HepG2 (cell line): ENCODE results near the gene FGF14. TPM values are rescaled to one million over a fixed set of nuclear protein-coding genes. Genes with fewer than 3 reads are reported as not detected.
A peak's percentile ranks its signal among the peaks of the same experiment; 100 is the strongest.

Source experiments
- ATAC-seq: fragments of 200-7000 bp; cut with Tn5 transposase; 3 replicates; pipeline ENCODE4 v1.9.1; 2020; ENCODE audit warnings: mild to moderate bottlenecking, moderate library complexity
- BruUV-seq: library from RNA; stranded (reverse); fragments of 400-500 nt; replicated peaks from 2 replicates; lab custom pipeline; 2021; lab: Mats Ljungman, UMichigan
- CTCF ChIA-PET: fragments of 300-600 bp; formaldehyde crosslinking; extraction: SDS; loops from one replicate; lab custom pipeline; 2021; ENCODE audit warnings: low total read pairs, inconsistent platforms, low intra/inter-chr PET ratio; lab: Yijun Ruan, JAX
- POLR2A ChIA-PET: fragments of 350-600 bp; sonication (Branson Sonifier 250); formaldehyde crosslinking; loops from one replicate; lab custom pipeline; 2020; ENCODE audit warnings: antibody characterized with exemption, inconsistent platforms; lab: Yijun Ruan, JAX
- DNase-seq: peaks from one replicate; pipeline ENCODE4 v3.0.0-alpha.2; 2015; ENCODE audit warnings: low spot score
- FAIRE-seq: peaks from 3 replicates; lab custom pipeline; 2011; peaks lifted over from hg19 to GRCh38; lab: Jason Lieb, UNC
- H2AFZ ChIP-seq: one replicate; pipeline ENCODE4 v1.6.1; 2011; ENCODE audit warnings: low read length, inconsistent platforms
- H3K27ac ChIP-seq: fragments of 300-600 bp; 3 replicates; pipeline ENCODE4 v1.8.0; 2011; ENCODE audit warnings: mixed run types, mild to moderate bottlenecking, mixed read lengths, low read length, inconsistent platforms; ENCODE audit not compliant: insufficient read depth; ENCODE audit errors: extremely low read length
- H3K27me3 ChIP-seq, 2 experiments: fragments of 200-600 bp in 1 of 2; 2 replicates in 1 of 2; 3 replicates in 1 of 2; pipeline versions ENCODE4 v1.6.0 to v1.8.0; 2011; ENCODE audit warnings: low read length in 2 of 2, mild to moderate bottlenecking in 2 of 2, moderate library complexity in 2 of 2, inconsistent platforms in 1 of 2; ENCODE audit not compliant: insufficient read depth in 2 of 2, control insufficient read depth in 1 of 2
- H3K36me3 ChIP-seq, 2 experiments: fragments of 200-600 bp in 1 of 2; replicated peaks in 1 of 2; 2 replicates in 1 of 2; 3 replicates in 1 of 2; pipeline versions ENCODE4 v1.5.1 to v1.8.0; 2011; ENCODE audit warnings: low read length in 2 of 2, inconsistent platforms in 1 of 2; ENCODE audit not compliant: insufficient read depth in 2 of 2, control insufficient read depth in 1 of 2
- H3K4me1 ChIP-seq: 2 replicates; pipeline ENCODE4 v1.5.1; 2012; ENCODE audit warnings: low read length, inconsistent platforms; ENCODE audit not compliant: insufficient read depth
- H3K4me2 ChIP-seq: 2 replicates; pipeline ENCODE4 v1.6.0; 2011; ENCODE audit warnings: low read depth, low read length, inconsistent platforms
- H3K4me3 ChIP-seq, 3 experiments: fragments of 200-600 bp in 1 of 3; sonication (generic), shearing (Covaris generic) in 1 of 3; replicated peaks in 1 of 3; 2 replicates each; pipeline ENCODE4 v1.5.1; 2011 to 2016; ENCODE audit warnings: low read length in 3 of 3, inconsistent platforms in 2 of 3, low read depth in 2 of 3, mild to moderate bottlenecking in 2 of 3, control low read depth in 1 of 3, mixed read lengths in 1 of 3; ENCODE audit not compliant: insufficient read depth in 1 of 3
- H3K79me2 ChIP-seq: one replicate; pipeline ENCODE4 v1.6.1; 2011; ENCODE audit warnings: low read length, inconsistent platforms; ENCODE audit not compliant: insufficient read depth
- H3K9ac ChIP-seq: 2 replicates; pipeline ENCODE4 v1.6.0; 2011; ENCODE audit warnings: mild to moderate bottlenecking, low read depth, low read length, inconsistent platforms; ENCODE audit not compliant: insufficient read depth
- H3K9me3 ChIP-seq: 2 replicates; pipeline ENCODE4 v1.5.1; 2012; ENCODE audit warnings: mild to moderate bottlenecking, low read length
- H4K20me1 ChIP-seq: 2 replicates; pipeline ENCODE4 v1.6.0; 2011; ENCODE audit warnings: inconsistent platforms, mild to moderate bottlenecking, low read length, moderate library complexity; ENCODE audit not compliant: insufficient read depth
- FOXA1 ChIP-seq, 2 experiments: fragments of 450-650 bp in 1 of 2; sonication (generic) in 1 of 2; formaldehyde crosslinking in 1 of 2; IDR thresholded peaks; 2 replicates each; pipeline versions ENCODE4 v1.4.0 to v1.6.1; 2016 to 2020; ENCODE audit warnings: missing genetic modification reagents in 1 of 2
- LRRFIP1 ChIP-seq: sonication (generic); formaldehyde crosslinking; conservative IDR thresholded peaks from 2 replicates; pipeline ENCODE4 v1.4.0; 2020; ENCODE audit warnings: missing genetic modification reagents
- MIER2 ChIP-seq: IDR thresholded peaks from 2 replicates; pipeline ENCODE4 v1.6.1; 2016; ENCODE audit warnings: missing biosample characterization, missing genetic modification reagents
- PPARG ChIP-seq: conservative IDR thresholded peaks from 2 replicates; pipeline ENCODE4 v1.6.1; 2016; ENCODE audit warnings: missing biosample characterization, missing genetic modification reagents
- RNF219 ChIP-seq: sonication (generic); formaldehyde crosslinking; IDR thresholded peaks from 2 replicates; pipeline ENCODE4 v1.5.0; 2020; ENCODE audit warnings: mild to moderate bottlenecking, missing genetic modification reagents
- STAG1 ChIP-seq: sonication (generic); formaldehyde crosslinking; IDR thresholded peaks from 2 replicates; pipeline ENCODE4 v1.4.0; 2020; ENCODE audit warnings: missing genetic modification reagents
- TOE1 ChIP-seq: sonication (generic); formaldehyde crosslinking; IDR thresholded peaks from 2 replicates; pipeline ENCODE4 v1.4.0; 2020; ENCODE audit warnings: mild to moderate bottlenecking, missing genetic modification reagents
- U2AF2 ChIP-seq: fragments of 200-400 bp; formaldehyde crosslinking; IDR thresholded peaks from 2 replicates; pipeline ENCODE4 v1.6.1; 2017; ENCODE audit warnings: low read depth, mild to moderate bottlenecking, low read length
- ZBTB7A ChIP-seq: sonication (generic); formaldehyde crosslinking; IDR thresholded peaks from 2 replicates; pipeline ENCODE4 v1.8.0; 2022; ENCODE audit warnings: mild to moderate bottlenecking, missing genetic modification reagents
- WGBS: methylation state at CpG from one replicate; pipeline ENCODE4 v1.1.6; 2017; ENCODE audit warnings: low lambda C conversion rate; 5-methylcytosine and 5-hydroxymethylcytosine counted together
- in situ Hi-C: cut with HindIII; loops from 2 replicates; pipeline ENCODE4 v1.10.0; 2017; ENCODE audit warnings: low pct_unique_long_range_greater_than_20kb; ENCODE audit not compliant: extremely low pct_ligation_motif_present
- intact Hi-C: fragments of 100-400 bp; cut with micrococcal nuclease; formaldehyde crosslinking; loops from one replicate; pipeline ENCODE4 v1.10.0; 2022; ENCODE audit not compliant: unreplicated experiment
- polyA plus RNA-seq, 8 experiments: library from polyadenylated mRNA; depleted of rRNA in 3 of 8; stranded (reverse) in 7 of 8; unstranded in 1 of 8; fragments of >200 nt; fragmentation: Illumina TruSeq in 4 of 8; extraction: Trizol in 4 of 8; gene quantifications; 2 replicates each; pipeline versions ENCODE4 v1.2.1 to v1.2.3, GENCODE V29; 2011 to 2016; ENCODE audit warnings: low read depth in 4 of 8, missing spikeins in 1 of 8, mixed read lengths in 1 of 8; ENCODE audit not compliant: insufficient read depth in 1 of 8
- total RNA-seq, 5 experiments: library from RNA; depleted of rRNA; stranded (reverse); fragments of >200 nt; fragmentation: Illumina TruSeq; extraction: Trizol; gene quantifications; 2 replicates each; pipeline ENCODE4 v1.2.3, GENCODE V29; 2016; ENCODE audit warnings: low read depth in 1 of 5
- TF ChIP-seq, protein P1 (sequence below): sonication (generic); formaldehyde crosslinking; IDR thresholded peaks from 2 replicates; pipeline ENCODE4 v1.5.1; 2020; ENCODE audit warnings: missing genetic modification reagents, mild to moderate bottlenecking, borderline replicate concordance
- TF ChIP-seq, protein P2 (sequence below): sonication (generic); formaldehyde crosslinking; IDR thresholded peaks from 2 replicates; pipeline ENCODE4 v1.4.0; 2020; ENCODE audit warnings: missing genetic modification reagents, borderline replicate concordance

Gene FGF14
- total and polyA plus RNA-seq, 2 of the 13 experiments (the other 11 are each of a cell fraction or from before 2014, with no cell fraction given): not detected

- TF ChIP-seq FOXA1 (IDR thresholded peaks at IDR 0.05): no peak
- TF ChIP-seq FOXA1 (CRISPR knock-in tag; IDR thresholded peaks at IDR 0.05): peak; percentile 58
- TF ChIP-seq, protein P1, sequence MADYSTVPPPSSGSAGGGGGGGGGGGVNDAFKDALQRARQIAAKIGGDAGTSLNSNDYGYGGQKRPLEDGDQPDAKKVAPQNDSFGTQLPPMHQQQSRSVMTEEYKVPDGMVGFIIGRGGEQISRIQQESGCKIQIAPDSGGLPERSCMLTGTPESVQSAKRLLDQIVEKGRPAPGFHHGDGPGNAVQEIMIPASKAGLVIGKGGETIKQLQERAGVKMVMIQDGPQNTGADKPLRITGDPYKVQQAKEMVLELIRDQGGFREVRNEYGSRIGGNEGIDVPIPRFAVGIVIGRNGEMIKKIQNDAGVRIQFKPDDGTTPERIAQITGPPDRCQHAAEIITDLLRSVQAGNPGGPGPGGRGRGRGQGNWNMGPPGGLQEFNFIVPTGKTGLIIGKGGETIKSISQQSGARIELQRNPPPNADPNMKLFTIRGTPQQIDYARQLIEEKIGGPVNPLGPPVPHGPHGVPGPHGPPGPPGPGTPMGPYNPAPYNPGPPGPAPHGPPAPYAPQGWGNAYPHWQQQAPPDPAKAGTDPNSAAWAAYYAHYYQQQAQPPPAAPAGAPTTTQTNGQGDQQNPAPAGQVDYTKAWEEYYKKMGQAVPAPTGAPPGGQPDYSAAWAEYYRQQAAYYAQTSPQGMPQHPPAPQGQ (CRISPR knock-in tag): no peak
- TF ChIP-seq, protein P2, sequence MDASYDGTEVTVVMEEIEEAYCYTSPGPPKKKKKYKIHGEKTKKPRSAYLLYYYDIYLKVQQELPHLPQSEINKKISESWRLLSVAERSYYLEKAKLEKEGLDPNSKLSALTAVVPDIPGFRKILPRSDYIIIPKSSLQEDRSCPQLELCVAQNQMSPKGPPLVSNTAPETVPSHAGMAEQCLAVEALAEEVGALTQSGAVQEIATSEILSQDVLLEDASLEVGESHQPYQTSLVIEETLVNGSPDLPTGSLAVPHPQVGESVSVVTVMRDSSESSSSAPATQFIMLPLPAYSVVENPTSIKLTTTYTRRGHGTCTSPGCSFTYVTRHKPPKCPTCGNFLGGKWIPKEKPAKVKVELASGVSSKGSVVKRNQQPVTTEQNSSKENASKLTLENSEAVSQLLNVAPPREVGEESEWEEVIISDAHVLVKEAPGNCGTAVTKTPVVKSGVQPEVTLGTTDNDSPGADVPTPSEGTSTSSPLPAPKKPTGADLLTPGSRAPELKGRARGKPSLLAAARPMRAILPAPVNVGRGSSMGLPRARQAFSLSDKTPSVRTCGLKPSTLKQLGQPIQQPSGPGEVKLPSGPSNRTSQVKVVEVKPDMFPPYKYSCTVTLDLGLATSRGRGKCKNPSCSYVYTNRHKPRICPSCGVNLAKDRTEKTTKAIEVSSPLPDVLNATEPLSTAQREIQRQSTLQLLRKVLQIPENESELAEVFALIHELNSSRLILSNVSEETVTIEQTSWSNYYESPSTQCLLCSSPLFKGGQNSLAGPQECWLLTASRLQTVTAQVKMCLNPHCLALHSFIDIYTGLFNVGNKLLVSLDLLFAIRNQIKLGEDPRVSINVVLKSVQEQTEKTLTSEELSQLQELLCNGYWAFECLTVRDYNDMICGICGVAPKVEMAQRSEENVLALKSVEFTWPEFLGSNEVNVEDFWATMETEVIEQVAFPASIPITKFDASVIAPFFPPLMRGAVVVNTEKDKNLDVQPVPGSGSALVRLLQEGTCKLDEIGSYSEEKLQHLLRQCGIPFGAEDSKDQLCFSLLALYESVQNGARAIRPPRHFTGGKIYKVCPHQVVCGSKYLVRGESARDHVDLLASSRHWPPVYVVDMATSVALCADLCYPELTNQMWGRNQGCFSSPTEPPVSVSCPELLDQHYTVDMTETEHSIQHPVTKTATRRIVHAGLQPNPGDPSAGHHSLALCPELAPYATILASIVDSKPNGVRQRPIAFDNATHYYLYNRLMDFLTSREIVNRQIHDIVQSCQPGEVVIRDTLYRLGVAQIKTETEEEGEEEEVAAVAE (CRISPR knock-in tag): no peak
Measured at GRCh38 chr13:101875717-101876393, 526.0 kb downstream of the FGF14 start (continued).

DNA sequence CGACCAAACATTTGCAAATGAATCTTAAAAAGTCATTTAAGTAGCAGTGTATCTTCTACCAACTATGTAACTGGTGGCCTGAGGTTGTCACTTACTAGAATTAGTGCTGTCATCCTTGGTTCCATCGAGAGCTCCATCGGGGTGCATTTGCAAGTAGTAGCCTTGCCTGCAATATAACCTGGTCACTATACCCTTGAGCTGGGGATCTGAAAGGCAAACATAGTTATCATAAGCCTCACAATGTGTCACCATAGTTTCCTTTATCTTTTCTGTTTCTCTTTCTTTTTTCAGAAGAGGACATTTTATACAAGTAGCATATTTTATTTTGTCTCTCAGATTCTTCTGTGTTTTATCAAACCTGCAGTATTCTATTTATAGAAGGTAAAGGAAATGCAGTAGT is 526.8 kb downstream of the FGF14 start:
- WGBS: 0% methylated on average over 3 of the region's 3 CpGs
- intact Hi-C loops: no loop called here
- ChIA-PET POLR2A (no interaction called here), CTCF (no interaction called here)
- H3K9me3 ChIP-seq: no peaks in the 10 kb centered on the region
- no peak for FAIRE-seq
- in situ Hi-C loops: no loop called here
- H3K27me3 ChIP-seq: 0 out of 5 replicates have a peak, but pooled peaks cover 0 to 7% of the 10 kb centered on the region in 2 experiments
- H3K79me2 ChIP-seq: no peaks in the 10 kb centered on the region
- no peaks in the 10 kb centered on the region for H3K36me3 ChIP-seq
- H3K9ac ChIP-seq: no peak overlapping the region
- no peaks in the 10 kb centered on the region for H3K4me1 ChIP-seq
- DNase-seq: no peak
- no peak overlapping the region for H3K27ac ChIP-seq
- BruUV-seq: no TSS peak
- no peak overlapping the region for H3K4me3 ChIP-seq
- no peaks in the 10 kb centered on the region for H4K20me1 ChIP-seq
- no peak overlapping the region for H2AFZ ChIP-seq
- no peak for ATAC-seq
- no peak overlapping the region for H3K4me2 ChIP-seq
- TF ChIP-seq PPARG (CRISPR knock-in tag) (no peak), STAG1 (no peak), ZBTB7A (CRISPR knock-in tag) (no peak), LRRFIP1 (CRISPR knock-in tag) (no peak), TOE1 (no peak), MIER2 (no peak), RNF219 (CRISPR knock-in tag) (no peak), U2AF2 (no peak)
